Measurements from ENCODE around the gene FCN1. TPM values are rescaled to one million over a fixed set of nuclear protein-coding genes. Genes with fewer than 3 reads are reported as not detected.

FCN1 gene
- total RNA-seq, 1 donor = not detected

DNA sequence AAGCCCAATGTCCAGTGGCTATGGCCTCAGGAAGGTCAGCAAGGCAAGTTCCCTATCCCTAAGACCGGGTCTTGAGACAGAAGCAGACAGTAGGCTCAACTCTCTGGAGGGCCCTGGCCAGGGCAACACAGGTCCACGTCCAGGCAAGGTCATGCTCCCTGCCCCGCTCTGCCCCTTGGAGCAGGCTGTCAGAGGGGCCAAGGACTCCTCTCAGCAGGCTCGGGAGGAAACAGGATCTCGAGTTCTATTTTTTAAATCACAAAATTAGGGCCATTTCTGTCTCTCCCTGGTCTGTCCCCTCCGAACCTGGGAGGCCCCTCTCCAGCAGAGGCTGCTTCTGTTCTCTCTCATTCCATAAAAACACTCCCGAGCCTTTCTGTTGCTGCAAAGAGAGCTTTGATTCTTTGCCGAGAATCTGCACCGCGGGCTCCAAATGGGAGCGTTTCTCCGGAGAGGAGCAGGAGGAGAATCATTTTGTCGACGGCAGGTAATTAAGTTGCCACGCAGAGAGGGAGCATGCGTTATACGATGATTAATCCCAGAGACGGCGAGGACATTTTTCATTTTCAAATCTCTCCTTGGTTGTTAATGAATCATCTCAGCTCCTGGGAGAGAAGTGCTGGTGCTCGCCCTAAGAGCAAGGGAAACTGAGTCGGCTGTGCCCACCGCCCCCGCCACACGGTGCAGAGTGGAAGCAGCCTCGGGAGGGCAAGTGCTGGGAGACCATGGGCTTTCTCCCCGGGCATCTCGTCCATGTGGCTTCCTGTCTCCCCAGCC lies 24.5 kb upstream of the FCN1 start:
- DNase-seq (ENCODE audit: low read depth) = no peak
- TF ChIP-seq, protein P1, sequence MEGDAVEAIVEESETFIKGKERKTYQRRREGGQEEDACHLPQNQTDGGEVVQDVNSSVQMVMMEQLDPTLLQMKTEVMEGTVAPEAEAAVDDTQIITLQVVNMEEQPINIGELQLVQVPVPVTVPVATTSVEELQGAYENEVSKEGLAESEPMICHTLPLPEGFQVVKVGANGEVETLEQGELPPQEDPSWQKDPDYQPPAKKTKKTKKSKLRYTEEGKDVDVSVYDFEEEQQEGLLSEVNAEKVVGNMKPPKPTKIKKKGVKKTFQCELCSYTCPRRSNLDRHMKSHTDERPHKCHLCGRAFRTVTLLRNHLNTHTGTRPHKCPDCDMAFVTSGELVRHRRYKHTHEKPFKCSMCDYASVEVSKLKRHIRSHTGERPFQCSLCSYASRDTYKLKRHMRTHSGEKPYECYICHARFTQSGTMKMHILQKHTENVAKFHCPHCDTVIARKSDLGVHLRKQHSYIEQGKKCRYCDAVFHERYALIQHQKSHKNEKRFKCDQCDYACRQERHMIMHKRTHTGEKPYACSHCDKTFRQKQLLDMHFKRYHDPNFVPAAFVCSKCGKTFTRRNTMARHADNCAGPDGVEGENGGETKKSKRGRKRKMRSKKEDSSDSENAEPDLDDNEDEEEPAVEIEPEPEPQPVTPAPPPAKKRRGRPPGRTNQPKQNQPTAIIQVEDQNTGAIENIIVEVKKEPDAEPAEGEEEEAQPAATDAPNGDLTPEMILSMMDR (IDR thresholded peaks at IDR 0.05; ENCODE audit: insufficient read depth, low read depth, low read length) = no peak
- H3K4me3 ChIP-seq (ENCODE audit: low read depth, low read length) = no peak overlapping the region

DNA sequence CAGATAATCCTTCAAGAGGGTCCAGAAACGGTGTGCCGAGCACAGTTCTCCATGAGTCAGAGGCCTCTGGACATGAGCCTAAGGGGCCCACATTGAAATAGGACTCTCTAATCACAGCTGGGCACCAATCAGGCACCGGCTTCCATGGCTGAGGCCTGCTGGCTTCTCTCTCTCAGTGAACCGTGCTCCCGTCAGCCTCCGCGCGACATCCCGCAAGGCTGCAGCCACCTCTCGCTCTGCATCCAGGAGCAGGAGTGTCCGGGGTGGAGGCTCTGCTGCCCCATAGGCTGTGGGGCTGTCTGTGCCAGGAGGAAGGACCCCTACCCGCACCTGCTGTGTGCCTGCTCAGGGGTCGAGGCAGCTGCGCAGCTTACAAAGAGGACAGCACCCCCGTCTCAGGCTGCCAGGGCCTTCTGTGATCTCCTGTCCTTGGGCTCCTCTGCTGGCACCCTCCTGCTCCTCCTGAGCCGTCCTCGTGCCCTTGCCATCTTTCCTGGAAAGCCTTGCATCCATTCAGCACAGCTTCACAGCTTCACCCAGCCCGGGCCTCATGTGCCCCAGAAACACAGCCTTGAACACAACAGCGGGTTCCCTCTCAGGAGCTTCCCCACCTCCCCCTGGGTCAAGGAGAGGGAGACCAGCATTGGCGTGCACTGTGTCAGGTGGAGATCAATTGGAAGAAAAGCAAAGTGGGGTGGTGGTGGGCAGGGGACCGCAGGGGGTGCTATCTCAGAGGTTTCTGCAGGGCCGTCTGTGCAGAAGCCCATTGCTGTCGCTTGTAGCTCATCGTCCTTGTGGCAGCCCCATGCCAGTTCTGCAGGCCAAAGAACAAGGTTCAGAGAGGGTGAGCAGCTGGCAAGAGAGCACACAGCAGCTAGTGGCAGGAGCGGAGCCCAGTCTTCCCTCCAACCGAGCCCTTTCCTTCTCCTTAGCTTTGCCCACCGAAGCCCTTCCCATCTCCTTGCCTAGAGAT lies 22.8 kb upstream of the FCN1 start:
- no peak overlapping the region for H3K4me3 ChIP-seq (ENCODE audit: low read depth, low read length)
- DNase-seq (ENCODE audit: low read depth) = no peak
- TF ChIP-seq, protein P1 (IDR thresholded peaks at IDR 0.05; ENCODE audit: insufficient read depth, low read depth, low read length) = no peak

GRCh38 chr9:134939836-134940235 lies 22.1 kb upstream of the FCN1 start:
- DNase-seq (ENCODE audit: low read depth) = no peak
- no peak overlapping the region for H3K4me3 ChIP-seq (ENCODE audit: low read depth, low read length)
- TF ChIP-seq, protein P1 (IDR thresholded peaks at IDR 0.05; ENCODE audit: insufficient read depth, low read depth, low read length) = no peak

GRCh38 chr9:134939080-134939733 lies 21.5 kb upstream of the FCN1 start:
- no peak for DNase-seq (ENCODE audit: low read depth)
- no peak overlapping the region for H3K4me3 ChIP-seq (ENCODE audit: low read depth, low read length)
- TF ChIP-seq, protein P1 (IDR thresholded peaks at IDR 0.05; ENCODE audit: insufficient read depth, low read depth, low read length) = no peak

DNA sequence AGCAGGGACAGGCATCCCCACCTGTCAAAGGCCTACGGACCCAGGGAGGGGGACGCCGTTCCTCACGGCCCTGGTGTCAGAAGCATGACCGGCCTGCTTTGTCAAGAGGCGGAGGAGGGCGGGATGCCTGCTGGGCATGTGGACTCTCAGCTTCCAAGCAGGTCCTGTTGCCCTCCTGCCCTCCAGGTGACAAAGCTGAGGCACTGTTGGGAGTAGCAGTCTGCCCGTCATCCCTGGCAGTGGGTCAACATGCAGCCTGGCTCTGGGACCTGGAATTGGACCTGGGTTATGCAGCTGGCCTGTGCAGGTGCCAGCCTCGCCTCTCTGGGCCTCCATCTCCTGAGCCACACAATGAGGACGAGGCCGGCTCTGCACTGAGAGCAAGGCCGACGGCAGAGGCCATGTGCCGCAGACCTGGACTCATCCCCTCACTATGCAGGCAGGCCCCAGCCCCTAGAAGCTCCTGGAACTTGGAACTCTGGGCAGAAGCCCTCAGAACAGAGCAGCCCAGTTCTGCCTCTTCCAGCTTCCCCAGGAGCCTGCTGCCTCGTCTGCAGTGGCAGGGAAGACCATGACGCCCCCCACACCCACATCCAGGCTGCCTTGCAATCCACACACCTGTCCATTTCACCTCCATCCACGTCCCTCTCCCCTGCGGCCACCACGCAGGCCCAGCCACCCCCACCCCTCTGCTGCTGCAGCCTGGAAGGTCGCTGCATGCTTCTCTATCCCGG lies 20.8 kb upstream of the FCN1 start:
- no peak overlapping the region for H3K4me3 ChIP-seq (ENCODE audit: low read depth, low read length)
- TF ChIP-seq, protein P1 (IDR thresholded peaks at IDR 0.05; ENCODE audit: insufficient read depth, low read depth, low read length) = no peak
- no peak for DNase-seq (ENCODE audit: low read depth)

All from fibroblast of villous mesenchyme (primary cell).